MM.1S (cell line): ENCODE data around the gene FLVCR1.

Source experiments
- DNase-seq: peaks from one replicate; pipeline ENCODE4 v3.0.0-alpha.2; 2015
- H2AFZ ChIP-seq: fragments of 300-600 bp; sonication (generic); 2 replicates; pipeline ENCODE4 v1.6.0; 2016; ENCODE audit warnings: antibody characterized with exemption, low read length
- H3F3A ChIP-seq: fragments of 300-600 bp; sonication (generic); 2 replicates; pipeline ENCODE4 v1.6.1; 2016; ENCODE audit warnings: mild to moderate bottlenecking, antibody characterized with exemption, low read length, moderate library complexity, mixed read lengths; ENCODE audit not compliant: insufficient read depth
- H3K27ac ChIP-seq: fragments of 300-600 bp; sonication (generic); 2 replicates; pipeline ENCODE4 v1.5.1; 2016; ENCODE audit warnings: mild to moderate bottlenecking, low read length
- H3K27me3 ChIP-seq: fragments of 300-600 bp; sonication (generic); replicated peaks from 2 replicates; pipeline ENCODE4 v1.6.0; 2016; ENCODE audit warnings: low read length; ENCODE audit not compliant: insufficient read depth
- H3K36me3 ChIP-seq: fragments of 300-600 bp; sonication (generic); replicated peaks from 2 replicates; pipeline ENCODE4 v1.6.1; 2016; ENCODE audit warnings: mild to moderate bottlenecking, low read length, mixed read lengths; ENCODE audit not compliant: insufficient read depth
- H3K4me1 ChIP-seq: fragments of 300-600 bp; sonication (generic); 2 replicates; pipeline ENCODE4 v1.6.1; 2016; ENCODE audit warnings: low read length, mixed read lengths
- H3K4me2 ChIP-seq: fragments of 300-600 bp; sonication (generic); 2 replicates; pipeline ENCODE4 v1.6.0; 2016; ENCODE audit warnings: low read depth, low read length
- H3K4me3 ChIP-seq: fragments of 300-600 bp; sonication (generic); 2 replicates; pipeline ENCODE4 v1.5.1; 2016; ENCODE audit warnings: low read length, mixed read lengths
- H3K79me2 ChIP-seq: fragments of 300-600 bp; sonication (generic); 2 replicates; pipeline ENCODE4 v1.6.1; 2016; ENCODE audit warnings: mixed run types, low read length, mixed read lengths
- H3K9ac ChIP-seq: fragments of 300-600 bp; sonication (generic); 2 replicates; pipeline ENCODE4 v1.6.1; 2016; ENCODE audit warnings: low read length, mixed read lengths
- H3K9me2 ChIP-seq: fragments of 300-600 bp; sonication (generic); replicated peaks from 2 replicates; pipeline ENCODE4 v1.6.1; 2016; ENCODE audit warnings: mild to moderate bottlenecking, low read length, mixed read lengths; ENCODE audit not compliant: insufficient read depth
- H3K9me3 ChIP-seq: fragments of 300-600 bp; sonication (generic); replicated peaks from 2 replicates; pipeline ENCODE4 v1.6.1; 2016; ENCODE audit warnings: mild to moderate bottlenecking, low read length, mixed read lengths; ENCODE audit not compliant: insufficient read depth
- H4K20me1 ChIP-seq: fragments of 300-600 bp; sonication (generic); 2 replicates; pipeline ENCODE4 v1.6.1; 2016; ENCODE audit warnings: mild to moderate bottlenecking, low read length, moderate library complexity, mixed read lengths; ENCODE audit not compliant: insufficient read depth
- EZH2 ChIP-seq: fragments of 300-600 bp; sonication (generic); optimal IDR thresholded peaks from 2 replicates; pipeline ENCODE3; 2017; ENCODE audit warnings: low read depth, mild to moderate bottlenecking, antibody characterized with exemption, low read length, mixed read lengths
- EZH2phosphoT487 ChIP-seq: fragments of 300-600 bp; sonication (generic); IDR thresholded peaks from 2 replicates; pipeline ENCODE4 v1.6.1; 2018; ENCODE audit warnings: antibody characterized with exemption, low read length
- TF ChIP-seq, protein P1 (sequence below): fragments of 300-600 bp; sonication (generic); IDR thresholded peaks from 2 replicates; pipeline ENCODE4 v1.5.1; 2016; ENCODE audit warnings: antibody characterized with exemption, low read length, mixed read lengths

FLVCR1 gene

DNA sequence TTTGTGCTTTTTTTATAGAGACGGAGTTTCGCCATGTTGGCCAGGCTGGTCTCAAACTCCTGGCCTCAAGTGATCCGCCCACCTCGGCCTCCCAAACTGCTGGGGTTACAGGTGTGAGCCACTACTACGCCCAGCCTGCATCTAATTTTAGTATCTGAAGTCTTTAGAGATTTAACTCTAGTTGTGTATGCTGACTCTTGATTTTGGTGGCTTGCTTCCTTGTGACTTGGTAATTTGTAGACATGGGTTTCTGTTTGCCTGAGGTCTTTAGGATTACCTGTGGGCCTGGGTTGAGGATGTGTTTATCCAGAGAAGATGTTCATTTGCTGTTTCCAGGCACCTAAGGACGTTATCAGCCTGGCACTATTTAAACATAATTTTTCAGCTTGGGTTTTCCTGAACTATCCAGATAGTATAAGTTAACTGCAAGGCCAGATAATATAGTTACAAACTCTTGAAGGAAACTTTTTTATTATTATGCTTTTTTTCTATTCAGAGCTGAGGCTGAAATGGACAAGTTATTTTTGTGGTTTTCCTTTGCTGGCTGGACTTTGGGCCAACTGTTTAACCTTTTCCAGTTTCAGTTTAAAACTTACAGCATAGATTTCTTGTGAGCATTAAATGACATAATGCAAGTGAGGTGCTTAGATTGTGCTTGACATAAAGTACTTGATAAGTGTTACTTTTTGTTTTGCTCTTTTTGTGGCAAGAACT, 84.8 kb downstream of the FLVCR1 start:
- no peak overlapping the region for H3K9ac ChIP-seq
- no peaks in the 10 kb centered on the region for H3K36me3 ChIP-seq
- H3K4me1 ChIP-seq, result peaks cover 47% of the 10 kb centered on the region
- DNase-seq, result peak; percentile 69
- H3F3A ChIP-seq, result peaks cover 27% of the 10 kb centered on the region
- no peaks in the 10 kb centered on the region for H3K9me3 ChIP-seq
- peak overlapping the region; percentile 53; the same call in 1 of the 2 replicates for H3K27ac ChIP-seq
- TF ChIP-seq EZH2, result no peak
- TF ChIP-seq EZH2phosphoT487, result no peak
- TF ChIP-seq, protein P1, sequence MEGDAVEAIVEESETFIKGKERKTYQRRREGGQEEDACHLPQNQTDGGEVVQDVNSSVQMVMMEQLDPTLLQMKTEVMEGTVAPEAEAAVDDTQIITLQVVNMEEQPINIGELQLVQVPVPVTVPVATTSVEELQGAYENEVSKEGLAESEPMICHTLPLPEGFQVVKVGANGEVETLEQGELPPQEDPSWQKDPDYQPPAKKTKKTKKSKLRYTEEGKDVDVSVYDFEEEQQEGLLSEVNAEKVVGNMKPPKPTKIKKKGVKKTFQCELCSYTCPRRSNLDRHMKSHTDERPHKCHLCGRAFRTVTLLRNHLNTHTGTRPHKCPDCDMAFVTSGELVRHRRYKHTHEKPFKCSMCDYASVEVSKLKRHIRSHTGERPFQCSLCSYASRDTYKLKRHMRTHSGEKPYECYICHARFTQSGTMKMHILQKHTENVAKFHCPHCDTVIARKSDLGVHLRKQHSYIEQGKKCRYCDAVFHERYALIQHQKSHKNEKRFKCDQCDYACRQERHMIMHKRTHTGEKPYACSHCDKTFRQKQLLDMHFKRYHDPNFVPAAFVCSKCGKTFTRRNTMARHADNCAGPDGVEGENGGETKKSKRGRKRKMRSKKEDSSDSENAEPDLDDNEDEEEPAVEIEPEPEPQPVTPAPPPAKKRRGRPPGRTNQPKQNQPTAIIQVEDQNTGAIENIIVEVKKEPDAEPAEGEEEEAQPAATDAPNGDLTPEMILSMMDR, result no peak
- H3K4me3 ChIP-seq, result no peak overlapping the region
- H3K79me2 ChIP-seq, result no peaks in the 10 kb centered on the region
- H3K4me2 ChIP-seq, result peak overlapping the region; percentile 23; the same call in 1 of the 2 replicates
- H3K9me2 ChIP-seq, result no peaks in the 10 kb centered on the region
- H3K27me3 ChIP-seq, result no peaks in the 10 kb centered on the region
- no peaks in the 10 kb centered on the region for H4K20me1 ChIP-seq
- H2AFZ ChIP-seq, result no peak overlapping the region

DNA sequence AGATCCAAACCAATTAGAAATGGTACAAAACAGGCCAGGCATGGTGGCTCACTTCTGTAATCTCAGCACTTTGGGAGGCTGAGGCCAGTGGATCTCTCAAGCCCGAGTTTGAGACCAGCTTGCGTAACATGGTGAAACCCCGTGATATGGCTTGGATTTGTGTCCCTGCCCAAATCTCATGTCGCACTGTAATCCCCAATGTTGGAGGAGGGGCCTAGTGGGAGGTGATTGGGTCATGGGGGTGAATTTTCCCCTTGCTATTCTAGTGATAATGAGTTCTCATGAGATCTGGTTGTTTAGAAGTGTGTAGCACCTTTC, 85.3 kb downstream of the FLVCR1 start:
- Histone ChIP-seq H4K20me1 (no peaks in the 10 kb centered on the region), H2AFZ (no peak overlapping the region), H3K4me1 (peaks cover 47% of the 10 kb centered on the region), H3K27ac (peak overlapping the region; percentile 53; the same call in 1 of the 2 replicates), H3F3A (peaks cover 27% of the 10 kb centered on the region), H3K9me2 (no peaks in the 10 kb centered on the region), H3K36me3 (no peaks in the 10 kb centered on the region), H3K79me2 (no peaks in the 10 kb centered on the region), H3K27me3 (no peaks in the 10 kb centered on the region), H3K9me3 (no peaks in the 10 kb centered on the region), H3K4me2 (peak overlapping the region; percentile 23; the same call in 1 of the 2 replicates), H3K4me3 (no peak overlapping the region), H3K9ac (no peak overlapping the region)
- no peak for DNase-seq
- no peak for TF ChIP-seq EZH2phosphoT487
- TF ChIP-seq, protein P1, result no peak
- TF ChIP-seq EZH2, result no peak

DNA sequence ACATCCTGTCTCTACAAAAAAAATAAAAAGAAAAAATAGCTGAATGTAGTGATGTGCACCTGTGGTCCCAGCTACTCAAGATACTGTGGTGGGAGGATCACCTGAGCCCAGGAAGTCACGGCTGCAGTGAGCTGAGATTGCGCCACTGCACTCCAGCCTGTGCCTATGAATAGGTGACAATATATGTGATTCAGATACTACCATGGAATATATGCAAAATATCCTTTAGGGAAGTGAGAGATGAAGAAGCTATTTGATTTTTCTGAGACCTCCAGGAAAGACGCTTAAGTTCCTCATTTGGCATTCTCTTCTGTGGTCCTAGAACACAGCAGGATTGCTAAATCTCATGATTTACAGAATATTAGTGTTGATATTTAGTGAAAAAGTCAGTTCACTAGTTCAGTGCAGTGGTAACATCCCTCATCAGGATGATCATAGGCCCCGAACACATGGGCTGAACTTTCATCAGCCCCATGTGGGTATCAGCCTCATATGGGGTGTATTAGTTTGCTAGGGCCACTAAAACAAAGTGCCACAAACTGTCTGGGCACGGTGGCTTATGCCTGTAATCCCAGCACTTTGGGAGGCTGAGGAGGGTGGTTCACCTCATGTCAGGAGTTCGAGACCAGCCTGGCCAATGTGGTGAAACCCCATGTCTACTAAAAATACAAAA, 86.3 kb downstream of the FLVCR1 start:
- H3K27ac ChIP-seq, result no peak overlapping the region
- H3K4me2 ChIP-seq, result no peak overlapping the region
- TF ChIP-seq EZH2phosphoT487 (no peak), EZH2 (no peak)
- TF ChIP-seq, protein P1, result no peak
- H4K20me1 ChIP-seq, result no peaks in the 10 kb centered on the region
- H3K9me2 ChIP-seq, result no peaks in the 10 kb centered on the region
- no peak overlapping the region for H3K9ac ChIP-seq
- no peak overlapping the region for H3K4me3 ChIP-seq
- H3K27me3 ChIP-seq, result no peaks in the 10 kb centered on the region
- peaks cover 27% of the 10 kb centered on the region for H3F3A ChIP-seq
- H2AFZ ChIP-seq, result no peak overlapping the region
- H3K9me3 ChIP-seq, result no peaks in the 10 kb centered on the region
- DNase-seq, result no peak
- H3K36me3 ChIP-seq, result no peaks in the 10 kb centered on the region
- H3K79me2 ChIP-seq, result no peaks in the 10 kb centered on the region
- H3K4me1 ChIP-seq, result peaks cover 47% of the 10 kb centered on the region
